H1 (cell line): ENCODE measurements around the gene NR3C1.

Source experiments
- BACH1 ChIP-seq: IDR thresholded peaks from 2 replicates; pipeline ENCODE4 v1.6.1; 2012; ENCODE audit warnings: low read length, improper control_type of control experiment
- CTCF ChIP-seq, 3 experiments: IDR thresholded peaks; 1 replicate in 2 of 3; 2 replicates in 1 of 3; pipeline versions ENCODE4 v1.5.1 to v1.6.1; 2011; ENCODE audit warnings: low read length in 3 of 3, mild to moderate bottlenecking in 3 of 3, inconsistent platforms in 2 of 3, low read depth in 1 of 3, moderate library complexity in 1 of 3; ENCODE audit not compliant: insufficient read depth in 1 of 3; ENCODE audit errors: control extremely low read depth in 1 of 3
- POLR2A ChIP-seq, 2 experiments: IDR thresholded peaks; 1 replicate in 1 of 2; 2 replicates in 1 of 2; pipeline ENCODE4 v1.6.1; 2011; ENCODE audit warnings: low read depth in 2 of 2, low read length in 2 of 2, mild to moderate bottlenecking in 2 of 2; ENCODE audit errors: control extremely low read depth in 1 of 2
- POLR2AphosphoS5 ChIP-seq: IDR thresholded peaks from 2 replicates; pipeline ENCODE4 v1.6.1; 2011; ENCODE audit warnings: low read depth, low read length
- TAF1 ChIP-seq: IDR thresholded peaks from 2 replicates; pipeline ENCODE4 v1.6.1; 2011; ENCODE audit warnings: mild to moderate bottlenecking, low read depth, low read length
- YY1 ChIP-seq: IDR thresholded peaks from 2 replicates; pipeline ENCODE4 v1.6.1; 2011; ENCODE audit warnings: low read depth, mild to moderate bottlenecking, low read length

GRCh38 chr5:143302341-143303045, 101.0 kb downstream of the NR3C1 start:
- TF ChIP-seq CTCF (IDR thresholded peaks at IDR 0.05; ENCODE audit: control extremely low read depth in 1 of 3, insufficient read depth in 1 of 3, low read depth in 1 of 3, low read length in 3 of 3) (no peak), YY1 (no peak), POLR2AphosphoS5 (no peak), POLR2A (IDR thresholded peaks at IDR 0.05; ENCODE audit: control extremely low read depth in 1 of 2, low read depth in 2 of 2, low read length in 2 of 2) (no peak), TAF1 (no peak), BACH1 (no peak)
